ENCODE results near the gene RAD51B.

GRCh38 chr14:68771631-68772030, 952.1 kb downstream of the RAD51B start:
- TF ChIP-seq, protein P1, sequence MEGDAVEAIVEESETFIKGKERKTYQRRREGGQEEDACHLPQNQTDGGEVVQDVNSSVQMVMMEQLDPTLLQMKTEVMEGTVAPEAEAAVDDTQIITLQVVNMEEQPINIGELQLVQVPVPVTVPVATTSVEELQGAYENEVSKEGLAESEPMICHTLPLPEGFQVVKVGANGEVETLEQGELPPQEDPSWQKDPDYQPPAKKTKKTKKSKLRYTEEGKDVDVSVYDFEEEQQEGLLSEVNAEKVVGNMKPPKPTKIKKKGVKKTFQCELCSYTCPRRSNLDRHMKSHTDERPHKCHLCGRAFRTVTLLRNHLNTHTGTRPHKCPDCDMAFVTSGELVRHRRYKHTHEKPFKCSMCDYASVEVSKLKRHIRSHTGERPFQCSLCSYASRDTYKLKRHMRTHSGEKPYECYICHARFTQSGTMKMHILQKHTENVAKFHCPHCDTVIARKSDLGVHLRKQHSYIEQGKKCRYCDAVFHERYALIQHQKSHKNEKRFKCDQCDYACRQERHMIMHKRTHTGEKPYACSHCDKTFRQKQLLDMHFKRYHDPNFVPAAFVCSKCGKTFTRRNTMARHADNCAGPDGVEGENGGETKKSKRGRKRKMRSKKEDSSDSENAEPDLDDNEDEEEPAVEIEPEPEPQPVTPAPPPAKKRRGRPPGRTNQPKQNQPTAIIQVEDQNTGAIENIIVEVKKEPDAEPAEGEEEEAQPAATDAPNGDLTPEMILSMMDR (IDR thresholded peaks at IDR 0.05; ENCODE audit: poor library complexity), result no peak
- no peak for TF ChIP-seq EZH2phosphoT487 (IDR thresholded peaks at IDR 0.05; ENCODE audit: low read depth, severe bottlenecking, unreplicated experiment)
- TF ChIP-seq EZH2 (IDR thresholded peaks at IDR 0.05; ENCODE audit: borderline replicate concordance), result no peak

Measured in hepatocyte (in vitro differentiated cells).